HG02798 (cell line): ENCODE measurements around the gene WDR19.
"Not testable (repeated sequence)": the region's sequence is repeated elsewhere in the genome, so short reads cannot be mapped to it uniquely, and the experiment has no call there.

Experiments used
- ATAC-seq: cut with Tn5 transposase; IDR thresholded peaks from one replicate; pipeline ENCODE4 v1.9.1; 2021; ENCODE audit warnings: mild to moderate bottlenecking; ENCODE audit not compliant: unreplicated experiment, poor library complexity

The WDR19 gene

GRCh38 chr4:39231660-39232059 is 49.3 kb downstream of the WDR19 start:
- no peak for ATAC-seq

- no peak for ATAC-seq
Observed at GRCh38 chr4:39232100-39232499, 49.8 kb downstream of the WDR19 start.

GRCh38 chr4:39233114-39233513 is 50.8 kb downstream of the WDR19 start:
- no peak for ATAC-seq

- ATAC-seq: no peak
Observed at GRCh38 chr4:39233783-39234182, 51.5 kb downstream of the WDR19 start.

- no peak for ATAC-seq
Observed at GRCh38 chr4:39235021-39235420, 52.7 kb downstream of the WDR19 start.

- ATAC-seq: no peak
Observed at GRCh38 chr4:39235696-39236095, 53.4 kb downstream of the WDR19 start.

GRCh38 chr4:39237179-39237578 is 54.9 kb downstream of the WDR19 start:
- no peak for ATAC-seq

GRCh38 chr4:39243462-39243861 is 61.1 kb downstream of the WDR19 start:
- no peak for ATAC-seq

- ATAC-seq: no peak
Observed at GRCh38 chr4:39255266-39255665, 72.9 kb downstream of the WDR19 start.

GRCh38 chr4:39255871-39256270 is 73.5 kb downstream of the WDR19 start:
- no peak for ATAC-seq

GRCh38 chr4:39256436-39256835 is 74.1 kb downstream of the WDR19 start:
- ATAC-seq: no peak

- ATAC-seq: no peak
Observed at GRCh38 chr4:39259571-39260330, 77.4 kb downstream of the WDR19 start.

GRCh38 chr4:39263895-39264294 is 81.6 kb downstream of the WDR19 start:
- no peak for ATAC-seq

GRCh38 chr4:39274503-39274902 is 92.2 kb downstream of the WDR19 start:
- no peak for ATAC-seq

- not testable (repeated sequence) for ATAC-seq
Observed at GRCh38 chr4:39277661-39278060, 95.3 kb downstream of the WDR19 start.

- no peak for ATAC-seq
Observed at GRCh38 chr4:39278476-39278875, 96.1 kb downstream of the WDR19 start.

GRCh38 chr4:39279416-39279815 is 97.1 kb downstream of the WDR19 start:
- no peak for ATAC-seq

- no peak for ATAC-seq
Observed at GRCh38 chr4:39280770-39281169, 98.4 kb downstream of the WDR19 start.

- no peak for ATAC-seq
Observed at GRCh38 chr4:39285111-39285795, 102.9 kb downstream of the WDR19 start.

- ATAC-seq: no peak
Observed at GRCh38 chr4:39285853-39286252, 103.5 kb downstream of the WDR19 start.

- ATAC-seq: no peak
Observed at GRCh38 chr4:39286263-39286662, 103.9 kb downstream of the WDR19 start.

GRCh38 chr4:39287223-39287622 is 104.9 kb downstream of the WDR19 start:
- ATAC-seq: no peak
